GM18907 (cell line): ENCODE results near the gene IRX3.

ENCODE experiments used
- ATAC-seq: cut with Tn5 transposase; IDR thresholded peaks from one replicate; pipeline ENCODE4 v1.9.1; 2021; ENCODE audit warnings: mild to moderate bottlenecking, moderate library complexity; ENCODE audit not compliant: unreplicated experiment

IRX3 gene

DNA sequence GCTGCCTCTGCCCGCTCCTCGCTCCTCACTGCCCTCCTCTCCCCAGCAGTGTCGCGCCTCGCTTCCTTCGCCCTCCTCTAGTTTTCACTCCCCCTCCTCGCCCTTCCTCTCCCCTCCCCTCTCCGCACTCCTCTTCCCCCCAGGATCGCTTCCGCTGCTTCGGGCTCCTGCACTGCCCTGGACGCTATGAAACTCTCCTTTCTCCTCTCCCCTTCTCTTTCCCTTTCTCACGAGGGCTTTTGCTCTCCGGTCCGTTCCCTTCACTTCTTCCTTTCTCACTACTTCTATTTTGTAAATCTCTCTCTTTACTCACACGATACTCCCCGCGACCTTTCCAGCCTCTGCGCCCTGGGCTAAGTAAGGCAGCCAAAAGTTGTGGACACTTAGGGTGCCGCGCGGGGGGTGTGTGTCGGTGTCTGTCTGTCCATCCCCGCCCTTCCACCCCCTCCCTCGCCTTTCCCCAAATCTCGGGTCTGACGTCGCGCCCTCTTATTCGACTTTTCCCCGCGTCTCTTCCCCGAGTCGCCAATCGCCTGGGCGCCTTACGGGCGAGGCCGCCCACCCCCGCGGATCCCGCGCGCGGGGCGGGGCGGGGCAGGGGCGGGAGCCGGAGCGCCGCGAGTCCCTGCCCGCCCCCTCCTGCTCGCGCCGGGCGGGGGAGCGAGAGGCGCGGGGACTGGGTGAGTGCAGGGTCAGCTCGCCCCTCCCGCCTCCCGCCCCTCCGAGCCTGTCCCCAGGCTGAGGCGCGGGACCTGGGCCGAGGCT is at the start of gene IRX3:
Gene IRX3 (minus strand): TSS at position 422 of the 765 bp plus-strand sequence. CDS start 737 bp downstream, outside the sequence.
- no peak for ATAC-seq

DNA sequence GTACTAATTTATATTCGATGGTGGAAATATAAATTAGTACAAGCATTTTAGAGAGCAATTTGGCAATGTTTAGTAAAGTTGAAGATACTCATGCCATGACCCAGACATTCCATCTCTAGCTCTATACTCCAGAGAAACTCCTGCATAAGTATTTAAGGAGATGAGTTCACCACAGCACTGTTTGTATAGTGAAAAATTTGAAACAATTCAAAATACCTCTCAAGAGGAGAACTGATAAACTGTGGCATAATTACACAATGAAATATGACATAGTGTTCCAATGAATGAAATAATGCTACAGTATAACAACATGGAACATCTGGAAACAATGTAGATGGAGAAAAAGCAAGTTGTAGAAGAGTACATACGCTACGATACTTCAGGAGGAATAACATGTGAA is 48.6 kb upstream of the IRX3 start:
- ATAC-seq, result no peak

DNA sequence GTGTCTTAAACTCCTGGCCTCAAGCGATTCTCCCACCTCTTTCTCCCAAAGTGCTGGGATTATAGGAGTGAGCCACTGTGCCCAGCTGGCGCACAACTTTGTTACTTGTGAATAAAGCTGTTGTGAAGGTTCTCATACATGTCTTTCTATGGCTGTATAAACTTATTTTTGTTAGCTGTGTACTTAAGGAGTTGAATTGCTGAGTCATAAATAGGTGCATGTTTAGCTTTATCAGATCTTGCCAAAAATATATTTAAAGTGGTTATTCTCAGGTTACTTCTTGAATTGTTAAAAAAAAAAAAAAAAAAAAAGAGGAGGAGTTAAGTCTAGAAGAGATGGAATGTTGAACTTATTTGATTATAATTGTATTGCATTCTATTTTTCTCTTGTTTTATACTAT is 47.6 kb upstream of the IRX3 start:
- ATAC-seq, result no peak

DNA sequence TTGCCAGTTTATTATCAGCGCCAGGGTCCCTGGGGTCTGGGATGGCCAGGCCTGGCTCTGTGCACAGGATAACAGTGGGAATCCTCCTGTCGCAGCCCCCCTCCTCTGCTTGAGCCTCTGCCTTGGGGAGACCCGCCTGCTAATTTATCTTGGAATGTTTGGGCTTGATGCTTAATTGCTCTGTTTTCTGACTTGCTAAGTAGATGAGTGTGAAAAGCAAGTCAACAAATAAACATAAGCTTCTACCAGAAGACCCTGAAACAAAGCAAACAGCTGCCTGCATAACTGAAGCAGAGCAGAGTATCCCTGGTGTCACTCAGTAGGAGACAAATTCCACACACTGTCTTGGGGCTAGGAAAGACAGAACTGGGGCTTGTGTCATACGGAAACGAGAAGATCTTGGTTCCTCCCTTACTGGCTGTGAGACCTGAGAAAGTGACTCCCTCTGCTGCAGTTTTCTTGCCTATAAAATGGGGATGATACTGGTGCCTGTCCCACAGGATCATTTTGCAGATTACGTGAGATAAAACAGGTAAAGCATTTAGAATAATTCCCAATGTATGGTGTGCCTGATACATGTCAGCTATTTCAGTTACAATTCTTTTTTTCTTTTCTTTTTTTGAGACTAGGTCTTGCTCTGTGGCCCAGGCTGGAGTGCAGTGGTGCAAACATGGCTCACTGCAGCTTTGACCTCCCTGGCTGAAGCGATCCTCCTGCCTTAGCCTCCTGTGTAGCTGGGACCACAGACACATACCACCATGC is 44.8 kb upstream of the IRX3 start:
- no peak for ATAC-seq

DNA sequence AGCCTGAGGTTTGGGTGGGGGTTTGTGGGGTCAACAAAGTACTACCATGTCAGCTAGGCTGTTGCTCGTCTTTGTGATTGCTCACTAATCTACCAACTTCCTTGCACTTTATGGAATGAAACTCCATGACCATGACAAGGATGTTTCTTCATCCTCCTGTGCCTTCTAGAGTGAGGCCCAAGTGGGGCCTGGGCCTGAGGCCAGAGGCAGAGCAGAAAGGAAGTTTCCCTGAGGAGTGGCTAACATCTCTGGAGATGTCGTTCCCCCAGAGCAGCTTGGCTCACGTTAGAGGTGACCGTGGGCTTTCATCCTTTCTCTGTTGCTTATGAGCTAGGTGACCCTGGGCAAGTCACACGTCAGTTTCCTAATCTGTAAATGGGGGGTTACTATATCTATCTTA is 41.0 kb upstream of the IRX3 start:
- no peak for ATAC-seq

DNA sequence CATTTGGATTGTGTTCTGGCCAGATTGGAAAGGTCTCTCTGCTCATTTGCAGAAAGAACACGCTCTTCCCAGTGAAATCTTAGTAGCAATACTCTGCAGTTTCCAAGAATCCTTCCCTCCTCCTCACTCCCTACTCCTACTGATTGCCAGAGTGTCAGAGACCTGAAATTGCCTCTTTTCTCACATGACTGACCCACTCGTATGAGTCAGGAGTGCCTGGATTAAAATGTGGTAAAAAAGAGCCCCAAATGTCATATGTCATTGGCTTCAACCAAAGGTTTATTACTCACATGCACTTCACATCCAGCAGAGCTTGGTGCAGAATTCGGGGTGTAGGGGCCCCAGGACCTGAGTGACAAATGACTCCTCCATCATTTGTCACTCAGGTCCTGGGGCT is 39.7 kb upstream of the IRX3 start:
- no peak for ATAC-seq

DNA sequence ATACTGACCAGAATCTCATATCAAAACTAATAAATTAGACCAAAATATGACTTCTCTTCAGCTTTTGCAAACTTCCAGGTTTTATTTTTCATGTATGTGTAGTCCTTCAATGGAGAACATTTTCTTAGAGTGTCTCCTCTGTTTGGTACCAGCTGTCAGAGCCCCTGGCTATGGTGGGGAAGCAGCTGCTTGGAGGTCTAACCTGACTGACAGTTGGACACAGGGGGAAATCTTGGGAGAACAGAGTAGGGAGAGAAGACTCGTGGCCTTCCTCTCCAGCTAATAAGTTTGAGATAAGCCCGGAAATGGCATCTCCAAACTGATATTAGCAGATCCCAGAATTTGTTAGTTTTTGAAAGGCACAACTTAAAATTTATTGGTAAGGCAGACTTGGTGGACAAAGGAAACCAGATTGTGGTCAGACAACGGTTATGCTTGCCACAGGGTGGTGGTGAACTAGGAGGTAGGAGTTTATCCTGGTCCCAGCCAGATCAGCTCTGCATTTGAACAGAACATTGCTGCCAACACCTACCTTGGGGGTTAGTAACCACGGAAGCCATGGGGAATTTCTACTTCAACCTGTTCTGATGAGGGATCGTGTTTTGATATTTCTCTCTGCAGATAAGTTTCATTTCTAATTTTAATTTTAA is 39.2 kb upstream of the IRX3 start:
- no peak for ATAC-seq

DNA sequence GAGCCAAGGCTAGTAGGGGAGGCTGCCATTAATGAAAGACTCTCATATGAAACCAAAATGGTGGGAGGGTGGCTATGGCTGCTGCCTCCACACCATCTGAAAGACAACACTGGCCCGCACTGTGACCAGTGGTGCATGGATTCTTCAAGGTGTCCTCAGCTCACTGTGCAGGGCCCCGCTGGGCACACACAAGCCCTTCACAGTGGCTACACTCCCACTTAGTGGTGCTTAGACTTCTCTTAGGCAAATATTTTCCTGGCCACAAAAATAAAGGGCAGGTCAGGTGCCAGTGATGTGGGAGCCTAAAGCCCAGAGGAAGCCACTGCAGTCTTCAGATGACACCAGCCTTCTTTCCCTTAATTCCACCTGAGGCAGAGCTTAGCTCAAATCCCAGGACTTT is 38.1 kb upstream of the IRX3 start:
- ATAC-seq, result no peak

DNA sequence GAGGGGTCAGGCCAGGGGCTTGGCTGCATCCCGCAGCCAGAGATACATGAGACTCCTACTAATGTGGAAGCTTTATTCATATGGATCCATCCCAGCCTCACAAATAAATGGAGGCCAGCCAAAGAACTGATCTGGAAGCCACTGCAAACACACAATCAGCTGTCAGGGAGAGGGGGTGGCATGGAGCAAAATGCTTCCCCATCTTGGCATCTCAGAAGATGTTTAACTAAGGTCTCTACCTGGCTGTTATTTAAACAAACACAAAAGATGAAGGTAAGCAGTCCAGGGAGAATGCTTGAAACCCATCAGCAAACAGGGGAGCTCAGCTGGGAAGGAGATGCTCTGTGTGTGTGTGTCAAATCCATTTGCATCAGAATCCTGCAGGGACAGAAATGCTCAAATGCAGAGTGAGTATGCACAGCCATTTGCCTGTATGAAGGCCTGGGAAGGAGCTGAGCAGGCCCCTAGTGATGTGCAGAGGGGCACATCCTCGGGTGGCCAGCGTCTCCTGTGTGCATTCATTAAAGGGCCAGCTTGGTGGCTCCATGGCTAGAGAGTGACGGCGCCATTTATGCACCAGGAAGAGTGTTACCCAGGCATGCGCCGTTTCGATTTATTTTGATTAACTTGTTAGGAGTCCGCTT is 34.2 kb upstream of the IRX3 start:
- ATAC-seq, result no peak

DNA sequence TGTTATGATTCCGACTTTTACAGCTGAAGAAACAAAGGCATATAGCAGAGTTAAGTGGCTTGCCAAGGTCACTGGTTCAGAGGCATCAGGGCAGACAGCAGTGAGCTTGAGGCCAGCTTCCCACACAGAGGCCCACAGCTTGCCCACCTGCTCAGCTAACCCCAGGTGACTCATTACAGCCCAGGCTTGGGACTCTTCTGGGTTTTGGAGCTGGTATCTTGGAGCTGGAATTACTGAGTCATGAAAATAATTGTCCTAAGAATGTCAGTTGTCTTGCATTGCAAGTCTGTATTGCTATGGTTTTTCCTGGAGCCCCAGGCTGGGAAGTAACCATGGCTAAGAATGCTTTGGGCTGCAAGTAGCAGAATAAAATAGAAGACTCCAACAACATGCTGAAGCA is 32.4 kb upstream of the IRX3 start:
- ATAC-seq, result no peak

DNA sequence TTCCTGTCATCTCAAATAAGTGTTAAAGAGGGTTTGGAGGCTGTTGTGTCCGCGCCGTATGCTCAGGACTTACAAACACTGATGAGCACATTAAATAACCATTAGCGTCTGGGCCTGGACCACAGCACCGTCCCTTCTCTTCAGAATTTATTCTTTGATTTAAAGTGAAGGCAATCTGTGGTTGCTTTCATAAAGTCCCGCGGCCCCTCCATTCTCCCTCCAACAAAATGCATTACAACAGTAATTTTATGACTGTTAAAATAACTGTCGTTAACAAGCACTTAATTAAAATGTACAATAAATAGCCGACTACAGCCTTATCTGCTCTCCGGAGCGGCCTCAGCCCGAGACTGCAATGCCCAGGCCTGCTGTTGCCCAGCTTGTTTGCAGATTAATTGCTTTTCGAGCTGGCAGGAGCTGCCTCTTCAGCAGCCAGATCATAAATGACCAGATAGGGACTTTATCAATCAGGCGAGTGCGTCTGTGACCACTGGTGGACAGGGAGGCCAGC is 30.6 kb upstream of the IRX3 start:
- ATAC-seq, result no peak

DNA sequence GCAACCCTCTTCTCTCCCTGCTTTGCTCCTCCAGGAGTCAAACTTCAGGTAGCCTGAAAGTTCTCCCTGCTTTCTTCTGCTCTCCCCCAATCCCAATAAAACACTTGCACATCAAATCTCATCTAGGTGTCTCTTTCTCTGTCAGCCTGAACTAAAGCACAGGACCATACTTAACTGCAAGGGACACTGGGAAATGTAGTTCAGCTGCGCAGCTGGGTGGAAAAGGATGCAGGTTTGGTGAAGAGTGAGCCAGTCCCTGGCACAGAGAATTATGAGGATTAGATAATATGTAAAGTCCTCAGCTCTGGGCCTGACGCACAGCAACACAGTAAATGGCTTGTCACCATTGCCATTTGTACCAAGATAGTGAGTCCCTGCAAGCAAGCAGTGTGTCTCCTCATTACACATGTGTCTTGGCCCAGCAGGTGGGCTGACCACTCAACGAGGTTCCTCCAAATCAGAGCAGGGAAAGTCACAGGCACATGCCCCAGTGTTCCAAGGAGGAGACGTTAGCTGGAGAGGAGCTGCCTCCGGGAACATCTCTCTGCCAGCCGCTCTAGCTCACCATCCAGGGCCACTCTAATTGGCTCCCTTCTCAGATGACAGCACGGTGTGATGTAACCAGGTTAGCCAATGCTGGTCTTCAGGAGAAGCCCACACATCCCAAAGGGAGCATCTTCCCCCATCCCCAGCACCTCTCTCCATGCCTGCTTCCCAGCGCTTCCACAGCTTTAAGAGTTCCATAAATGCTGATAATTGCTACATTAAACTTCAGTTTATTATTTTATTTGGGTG is 29.7 kb upstream of the IRX3 start:
- no peak for ATAC-seq

DNA sequence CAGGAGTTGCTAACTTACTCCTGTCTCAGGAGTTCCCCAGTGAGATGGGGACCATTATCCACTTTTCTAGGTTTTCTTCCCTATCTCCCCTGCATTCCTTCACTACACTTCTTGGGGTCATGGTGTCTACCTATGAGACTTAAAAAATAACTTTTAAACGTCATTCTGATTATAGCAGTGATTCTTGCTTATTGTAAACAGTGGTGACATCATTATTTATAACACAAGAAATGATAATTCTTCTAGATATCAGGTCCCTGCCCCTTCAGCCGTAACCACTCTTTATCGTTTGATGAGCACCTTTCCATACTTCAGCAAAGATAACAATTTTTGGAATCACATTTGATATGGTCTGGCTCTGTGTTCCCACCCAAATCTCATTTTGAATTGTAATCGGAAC is 27.2 kb upstream of the IRX3 start:
- no peak for ATAC-seq

DNA sequence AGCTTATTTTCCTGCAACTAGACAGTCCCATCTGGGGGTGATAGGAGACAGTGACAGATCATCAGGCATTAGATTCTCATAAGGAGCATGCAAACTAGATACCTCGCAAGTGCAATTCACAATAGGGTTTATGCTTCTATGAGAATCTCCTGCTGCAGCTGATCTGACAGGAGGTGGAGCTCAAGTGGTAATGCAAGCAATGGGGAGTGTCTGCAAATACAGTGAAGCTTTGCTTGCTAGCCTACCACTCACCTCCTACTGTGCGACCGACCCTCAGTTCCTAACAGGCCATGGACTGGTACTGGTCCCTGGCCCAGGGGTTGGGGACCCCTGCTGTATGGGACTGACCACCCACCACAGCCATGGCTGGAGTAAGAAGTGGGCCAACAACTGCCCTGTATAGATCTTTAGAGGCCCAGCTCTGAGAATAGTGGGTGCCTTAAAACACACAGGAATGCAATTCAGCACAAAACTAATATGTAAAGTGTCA is 26.0 kb upstream of the IRX3 start:
- ATAC-seq, result no peak

DNA sequence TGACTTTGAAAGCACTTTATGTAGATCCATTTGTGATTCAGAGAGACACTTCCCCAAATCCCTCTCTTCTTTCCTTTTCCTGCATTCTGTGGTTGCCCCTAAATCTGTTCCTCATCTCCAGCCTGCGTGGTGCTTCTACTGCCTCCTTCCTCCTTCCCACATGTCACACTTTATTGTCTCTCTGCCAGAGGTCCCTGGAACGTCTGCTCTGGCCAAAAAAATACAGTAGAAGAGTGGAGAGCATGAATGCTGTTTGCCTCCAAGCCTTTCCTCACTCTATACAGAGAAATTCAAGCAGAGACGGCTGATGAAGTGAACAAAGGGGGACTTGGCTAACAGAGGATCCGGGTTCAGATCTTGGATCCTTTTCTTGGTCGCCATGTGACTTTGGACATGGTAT is 22.8 kb upstream of the IRX3 start:
- no peak for ATAC-seq

DNA sequence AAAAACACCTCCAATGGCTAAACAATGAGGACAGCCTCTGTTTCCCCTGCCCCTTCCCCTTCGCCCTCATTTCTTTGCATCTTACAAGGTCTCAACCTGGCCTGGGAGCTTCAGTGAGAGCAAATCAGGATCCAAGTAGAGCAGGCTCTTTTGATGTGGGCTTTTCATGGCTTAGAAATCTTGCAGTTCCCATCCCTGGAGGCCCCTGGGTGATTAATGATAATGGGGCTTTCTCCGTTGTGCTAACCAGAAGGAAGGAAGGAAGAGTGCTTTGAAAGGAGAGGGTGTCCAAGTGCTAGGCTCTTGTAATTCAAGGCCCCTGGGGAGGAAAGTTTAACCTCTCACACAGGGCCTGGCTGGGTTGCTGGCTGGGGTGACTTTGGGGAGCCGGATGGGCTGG is 18.5 kb upstream of the IRX3 start:
- ATAC-seq, result no peak

DNA sequence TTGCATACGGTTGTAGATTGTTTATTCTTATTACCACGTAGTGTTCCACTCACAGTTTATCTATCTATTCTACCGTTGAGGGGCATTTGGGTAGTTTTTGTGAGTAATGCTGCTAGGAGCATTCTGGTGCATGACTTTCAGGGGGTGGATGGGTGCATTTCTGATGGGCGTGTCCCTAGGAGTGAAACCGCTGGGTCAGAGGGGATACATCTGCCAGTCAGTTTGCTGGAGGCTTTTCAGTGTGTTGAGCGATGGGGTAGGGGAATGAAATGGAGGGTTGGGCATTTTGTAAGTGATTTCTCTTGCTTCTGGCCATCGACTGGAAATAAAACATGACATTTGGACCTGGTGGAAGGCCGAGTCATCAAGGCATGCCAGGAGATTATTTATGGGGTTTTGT is 17.0 kb upstream of the IRX3 start:
- ATAC-seq, result no peak

DNA sequence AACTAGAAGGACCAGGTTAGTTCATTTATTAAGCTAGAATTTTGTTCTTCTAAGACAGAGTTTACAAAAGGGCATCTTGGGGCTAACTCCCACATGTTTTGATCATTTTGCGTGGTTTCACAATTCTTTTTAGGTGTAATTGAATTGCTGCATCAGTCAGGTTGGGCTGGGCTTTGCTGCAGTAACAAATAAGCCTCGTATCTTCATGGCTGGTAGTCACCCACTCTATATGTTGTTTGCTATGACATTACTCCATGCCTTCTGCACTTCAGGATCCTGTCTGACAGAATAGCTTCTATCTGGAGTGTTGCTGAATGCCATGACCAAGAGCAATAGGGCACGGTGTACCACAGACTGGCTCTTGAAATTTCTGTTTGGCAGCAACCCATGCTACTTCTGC is 10.6 kb upstream of the IRX3 start:
- ATAC-seq, result no peak

DNA sequence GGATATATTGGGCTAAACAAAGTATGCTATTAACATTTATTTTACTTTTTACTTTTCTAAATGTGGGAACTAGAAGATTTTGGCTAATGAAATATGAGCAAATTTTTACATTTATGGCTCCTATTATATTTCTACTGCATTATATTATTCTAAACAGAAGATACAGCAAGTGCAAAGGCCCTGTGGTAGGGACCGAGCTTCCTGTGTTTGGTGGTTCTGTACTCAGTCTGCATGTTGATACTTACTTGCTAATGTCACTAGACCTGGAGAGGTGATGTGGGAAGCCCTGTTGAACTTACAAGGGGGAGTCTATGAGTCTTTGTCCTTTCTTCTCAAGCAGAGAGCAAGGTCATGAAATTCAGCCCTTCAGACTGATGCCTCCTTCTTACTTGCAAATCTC is 10.0 kb upstream of the IRX3 start:
- ATAC-seq, result no peak
